Measurements from ENCODE around the gene OR56B1.

Gene OR56B1

DNA sequence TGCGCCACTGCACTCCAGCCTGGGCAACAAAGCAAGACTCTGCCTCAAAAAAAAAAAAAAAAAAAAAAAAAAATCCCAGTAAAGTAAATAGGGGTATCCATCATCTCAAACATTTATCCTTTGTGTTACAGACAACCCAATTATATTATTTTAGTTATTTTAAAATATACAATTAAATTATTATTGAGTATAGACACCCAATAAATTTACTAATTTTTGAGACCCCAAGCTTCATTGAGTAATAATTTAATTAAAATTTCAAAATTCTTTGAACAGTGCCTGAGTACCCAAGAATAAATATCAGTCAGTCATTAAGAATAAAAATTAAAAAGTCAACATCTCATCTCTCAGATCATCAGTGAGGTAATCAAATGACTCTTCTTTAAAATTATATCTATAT is 17.7 kb downstream of the OR56B1 start, which contains the start of gene OR52N4:
Gene OR52N4, plus strand, starts transcription at position 301 of the 400 bp plus-strand sequence. CDS start 498 bp downstream, outside the sequence.
- TF ChIP-seq, protein P1, sequence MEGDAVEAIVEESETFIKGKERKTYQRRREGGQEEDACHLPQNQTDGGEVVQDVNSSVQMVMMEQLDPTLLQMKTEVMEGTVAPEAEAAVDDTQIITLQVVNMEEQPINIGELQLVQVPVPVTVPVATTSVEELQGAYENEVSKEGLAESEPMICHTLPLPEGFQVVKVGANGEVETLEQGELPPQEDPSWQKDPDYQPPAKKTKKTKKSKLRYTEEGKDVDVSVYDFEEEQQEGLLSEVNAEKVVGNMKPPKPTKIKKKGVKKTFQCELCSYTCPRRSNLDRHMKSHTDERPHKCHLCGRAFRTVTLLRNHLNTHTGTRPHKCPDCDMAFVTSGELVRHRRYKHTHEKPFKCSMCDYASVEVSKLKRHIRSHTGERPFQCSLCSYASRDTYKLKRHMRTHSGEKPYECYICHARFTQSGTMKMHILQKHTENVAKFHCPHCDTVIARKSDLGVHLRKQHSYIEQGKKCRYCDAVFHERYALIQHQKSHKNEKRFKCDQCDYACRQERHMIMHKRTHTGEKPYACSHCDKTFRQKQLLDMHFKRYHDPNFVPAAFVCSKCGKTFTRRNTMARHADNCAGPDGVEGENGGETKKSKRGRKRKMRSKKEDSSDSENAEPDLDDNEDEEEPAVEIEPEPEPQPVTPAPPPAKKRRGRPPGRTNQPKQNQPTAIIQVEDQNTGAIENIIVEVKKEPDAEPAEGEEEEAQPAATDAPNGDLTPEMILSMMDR (IDR thresholded peaks at IDR 0.05), result no peak
- DNase-seq (ENCODE audit: low spot score), result no peak
- H3K27ac ChIP-seq, result no peak within 1 kb of the TSS
- no peak within 1 kb of the TSS for H3K4me3 ChIP-seq

DNA sequence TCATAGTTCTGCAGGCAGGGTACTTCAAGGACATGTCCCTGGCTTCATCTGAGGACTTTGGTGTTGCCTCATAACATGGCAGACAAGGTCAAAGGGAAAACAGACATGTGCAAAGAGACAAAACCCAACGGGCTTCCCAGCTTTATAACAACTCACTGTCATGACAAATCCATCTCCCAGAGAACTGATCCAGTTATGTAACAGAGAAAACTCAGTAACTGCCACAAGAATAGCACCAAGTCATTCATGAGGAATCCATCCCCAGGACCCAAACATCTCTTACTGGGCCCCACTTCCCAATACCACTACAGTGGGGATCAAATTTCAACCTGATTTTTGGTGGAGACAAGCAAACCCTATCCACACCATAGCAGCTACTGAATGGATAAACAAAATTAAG is 30.8 kb downstream of the OR56B1 start:
- TF ChIP-seq, protein P1 (IDR thresholded peaks at IDR 0.05), result no peak
- DNase-seq (ENCODE audit: low spot score), result no peak
- no peak overlapping the region for H3K4me3 ChIP-seq
- H3K27ac ChIP-seq, result no peak overlapping the region

DNA sequence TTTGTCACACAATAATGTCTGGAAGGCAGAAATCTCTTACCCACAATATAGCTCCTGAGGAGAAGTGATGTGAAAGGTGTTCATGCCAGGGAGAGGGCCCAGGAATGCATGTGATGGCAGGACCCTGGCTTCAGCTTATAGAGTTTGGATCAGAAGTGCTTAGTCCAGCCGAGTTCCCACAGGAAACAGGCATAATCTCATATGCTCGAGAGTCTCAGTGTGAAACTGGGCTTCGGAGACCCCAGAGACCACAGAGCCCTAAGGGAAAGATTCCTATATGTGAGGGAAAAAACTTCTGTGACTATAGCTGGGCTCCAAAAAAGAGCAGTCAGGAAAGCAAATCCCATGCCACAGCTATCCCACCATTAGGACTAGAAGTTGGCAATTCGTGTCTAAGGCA is 47.0 kb downstream of the OR56B1 start, which contains the start of gene OR52N5:
Gene OR52N5, minus strand, starts transcription at position 101 of the 400 bp plus-strand sequence. CDS start 4,721 bp downstream, outside the sequence.
- TF ChIP-seq, protein P1 (IDR thresholded peaks at IDR 0.05), result no peak
- DNase-seq (ENCODE audit: low spot score), result no peak
- H3K27ac ChIP-seq, result no peak within 1 kb of the TSS
- H3K4me3 ChIP-seq, result no peak within 1 kb of the TSS

Measured in coronary artery (tissue), 2 donors.